NB4 (cell line): ENCODE results near the gene ABHD10.

Source experiments
- CTCF ChIP-seq: IDR thresholded peaks from one replicate; pipeline ENCODE4 v1.5.1; 2012; ENCODE audit warnings: low read depth, low read length
- MAX ChIP-seq: IDR thresholded peaks from 2 replicates; pipeline ENCODE4 v1.6.1; 2011; ENCODE audit warnings: low read depth, low read length

GRCh38 chr3:112030901-112031300, 52.1 kb downstream of the ABHD10 start:
- no peak for TF ChIP-seq CTCF
- TF ChIP-seq MAX = no peak
